NCI-H2171 (cell line): ENCODE data around the gene SLC66A2.

Experiments
- DNase-seq: peaks from one replicate; lab custom pipeline; 2025; lab: John Stamatoyannopoulos, UW

SLC66A2 gene

GRCh38 chr18:79950515-79951341, 725 bp downstream of the SLC66A2 start:
- no peak for DNase-seq

- DNase-seq = no peak
Measured at GRCh38 chr18:79949697-79950487, 1.6 kb downstream of the SLC66A2 start.

GRCh38 chr18:79948719-79949411, 2.6 kb downstream of the SLC66A2 start:
- no peak for DNase-seq

GRCh38 chr18:79947881-79948610, 3.4 kb downstream of the SLC66A2 start:
- no peak for DNase-seq

- no peak for DNase-seq
Measured at GRCh38 chr18:79947054-79947755, 4.2 kb downstream of the SLC66A2 start.

- DNase-seq = no peak
Measured at GRCh38 chr18:79945118-79946042, 6.1 kb downstream of the SLC66A2 start.

GRCh38 chr18:79944746-79945117, 6.7 kb downstream of the SLC66A2 start:
- DNase-seq = no peak

GRCh38 chr18:79944126-79944731, 7.2 kb downstream of the SLC66A2 start:
- DNase-seq = peak; percentile 24

GRCh38 chr18:79943608-79944125, 7.8 kb downstream of the SLC66A2 start:
- DNase-seq = no peak

- no peak for DNase-seq
Measured at GRCh38 chr18:79942786-79943607, 8.5 kb downstream of the SLC66A2 start.

GRCh38 chr18:79942211-79942610, 9.2 kb downstream of the SLC66A2 start:
- DNase-seq = no peak

GRCh38 chr18:79941473-79942119, 9.9 kb downstream of the SLC66A2 start:
- DNase-seq = no peak

GRCh38 chr18:79940814-79941472, 10.5 kb downstream of the SLC66A2 start:
- DNase-seq = no peak

GRCh38 chr18:79940126-79940813, 11.2 kb downstream of the SLC66A2 start:
- DNase-seq = no peak

GRCh38 chr18:79939096-79939495, 12.4 kb downstream of the SLC66A2 start:
- DNase-seq = no peak

GRCh38 chr18:79938196-79938595, 13.3 kb downstream of the SLC66A2 start:
- no peak for DNase-seq
